Endothelial cell of umbilical vein (primary cell): ENCODE measurements around the gene BCAR1.
"Not testable (repeated sequence)": the region's sequence is repeated elsewhere in the genome, so short reads cannot be mapped to it uniquely, and the experiment has no call there.

ENCODE experiments used
- CTCF ChIP-seq, 2 donors: IDR thresholded peaks; 1 replicate in 1 of 2; 2 replicates in 1 of 2; pipeline ENCODE4 v1.5.1; 2011; ENCODE audit warnings: low read length in 2 of 2, mild to moderate bottlenecking in 2 of 2, moderate library complexity in 2 of 2, control low read depth in 1 of 2, inconsistent platforms in 1 of 2, low read depth in 1 of 2; ENCODE audit not compliant: insufficient read depth in 1 of 2; ENCODE audit errors: extremely low read depth in 1 of 2
- EZH2 ChIP-seq: IDR thresholded peaks from 2 replicates; pipeline ENCODE4 v1.6.1; 2012; ENCODE audit warnings: borderline replicate concordance, low read depth, mild to moderate bottlenecking, moderate library complexity, low read length, inconsistent platforms; ENCODE audit not compliant: severe bottlenecking
- GATA2 ChIP-seq: IDR thresholded peaks from 2 replicates; pipeline ENCODE4 v1.7.0; 2011; ENCODE audit warnings: low read depth, mild to moderate bottlenecking, moderate library complexity, mixed read lengths, low read length; ENCODE audit not compliant: insufficient read length, insufficient read depth
- JUN ChIP-seq: IDR thresholded peaks from 2 replicates; pipeline ENCODE4 v1.6.1; 2011; ENCODE audit warnings: borderline replicate concordance, low read depth; ENCODE audit not compliant: insufficient read length, insufficient read depth
- MAX ChIP-seq: IDR thresholded peaks from 2 replicates; pipeline ENCODE4 v1.6.1; 2011; ENCODE audit not compliant: insufficient read depth, insufficient read length
- POLR2A ChIP-seq: IDR thresholded peaks from 2 replicates; pipeline ENCODE4 v1.6.1; 2012; ENCODE audit warnings: low read depth, mild to moderate bottlenecking, control low read depth, low read length
- POLR2AphosphoS5 ChIP-seq: IDR thresholded peaks from 2 replicates; pipeline ENCODE4 v1.6.1; 2012; ENCODE audit warnings: low read depth, mild to moderate bottlenecking, control low read depth, low read length, moderate library complexity; ENCODE audit not compliant: insufficient read depth

- not testable (repeated sequence) for TF ChIP-seq JUN; CTCF (IDR thresholded peaks at IDR 0.05; ENCODE audit: extremely low read depth in 1 of 2, insufficient read depth in 1 of 2, low read depth in 1 of 2, low read length in 2 of 2); POLR2AphosphoS5; POLR2A; GATA2; EZH2; MAX
Observed at GRCh38 chr16:75205961-75206748, 45.3 kb downstream of the BCAR1 start.
